ENCODE data around the gene GCHFR. TPM values are rescaled to one million over a fixed set of nuclear protein-coding genes. Genes with fewer than 3 reads are reported as not detected.

The GCHFR gene
- total RNA-seq, 1 donor from 2014 or later: 44.7 TPM

GRCh38 chr15:40772014-40772413, 8.1 kb downstream of the GCHFR start:
- intact Hi-C loops (cut with micrococcal nuclease): no loop called here
- no peak overlapping the region for H3K4me3 Mint-ChIP-seq (ENCODE audit: low read depth)
- no peaks in the 10 kb centered on the region for H3K9me3 Mint-ChIP-seq
- peaks cover 14% of the 10 kb centered on the region for H3K4me1 Mint-ChIP-seq (ENCODE audit: low read depth)
- no peak overlapping the region for H3K27ac Mint-ChIP-seq
- H3K36me3 Mint-ChIP-seq (ENCODE audit: low read depth): peaks cover 32% of the 10 kb centered on the region
- DNase-seq (ENCODE audit: low spot score): no peak
- no peaks in the 10 kb centered on the region for H3K27me3 Mint-ChIP-seq (ENCODE audit: low read depth)

DNA sequence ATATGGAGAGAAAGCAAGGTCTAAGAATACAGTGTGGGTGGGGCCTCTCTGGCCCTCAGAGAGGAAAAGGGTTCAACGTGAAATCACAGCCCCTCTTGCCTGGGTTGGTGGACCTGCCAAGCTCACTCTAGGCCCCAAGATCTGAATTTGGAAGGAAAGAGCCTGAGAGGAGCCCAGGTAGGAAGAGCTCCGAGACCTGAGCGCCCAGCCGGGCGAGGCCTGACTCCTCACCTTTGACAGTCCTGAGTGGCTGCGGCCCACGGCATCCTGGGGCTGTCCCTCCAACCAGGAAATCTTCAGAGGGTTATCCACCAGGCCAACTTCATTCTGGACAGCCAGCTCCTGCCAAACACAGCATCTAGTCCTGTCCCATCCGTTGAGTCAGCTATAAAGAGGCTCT, 9.6 kb downstream of the GCHFR start:
- Mint-ChIP-seq H3K27ac (no peak overlapping the region), H3K9me3 (no peaks in the 10 kb centered on the region), H3K4me1 (ENCODE audit: low read depth) (peaks cover 13% of the 10 kb centered on the region), H3K36me3 (ENCODE audit: low read depth) (peaks cover 29% of the 10 kb centered on the region), H3K27me3 (ENCODE audit: low read depth) (no peaks in the 10 kb centered on the region), H3K4me3 (ENCODE audit: low read depth) (no peak overlapping the region)
- intact Hi-C loops (cut with micrococcal nuclease): no loop called here
- no peak for DNase-seq (ENCODE audit: low spot score)

GRCh38 chr15:40773902-40774301, 10.0 kb downstream of the GCHFR start:
- H3K4me1 Mint-ChIP-seq (ENCODE audit: low read depth): peaks cover 11% of the 10 kb centered on the region
- H3K27ac Mint-ChIP-seq: no peak overlapping the region
- intact Hi-C loops (cut with micrococcal nuclease): no loop called here
- peaks cover 29% of the 10 kb centered on the region for H3K36me3 Mint-ChIP-seq (ENCODE audit: low read depth)
- no peaks in the 10 kb centered on the region for H3K27me3 Mint-ChIP-seq (ENCODE audit: low read depth)
- H3K4me3 Mint-ChIP-seq (ENCODE audit: low read depth): no peak overlapping the region
- DNase-seq (ENCODE audit: low spot score): no peak
- H3K9me3 Mint-ChIP-seq: no peaks in the 10 kb centered on the region

- Mint-ChIP-seq H3K27ac (no peak overlapping the region), H3K27me3 (ENCODE audit: low read depth) (no peaks in the 10 kb centered on the region), H3K4me3 (ENCODE audit: low read depth) (no peak overlapping the region), H3K4me1 (ENCODE audit: low read depth) (peaks cover 4% of the 10 kb centered on the region), H3K9me3 (no peaks in the 10 kb centered on the region), H3K36me3 (ENCODE audit: low read depth) (peaks cover 35% of the 10 kb centered on the region)
- DNase-seq (ENCODE audit: low spot score): no peak
- intact Hi-C loops (cut with micrococcal nuclease): no loop called here
Observed at GRCh38 chr15:40775007-40775406, 11.1 kb downstream of the GCHFR start.

GRCh38 chr15:40775740-40776536, 12.1 kb downstream of the GCHFR start:
- intact Hi-C loops (cut with micrococcal nuclease): no loop called here
- no peak overlapping the region for H3K27ac Mint-ChIP-seq
- H3K9me3 Mint-ChIP-seq: no peaks in the 10 kb centered on the region
- H3K27me3 Mint-ChIP-seq (ENCODE audit: low read depth): no peaks in the 10 kb centered on the region
- H3K4me3 Mint-ChIP-seq (ENCODE audit: low read depth): no peak overlapping the region
- H3K36me3 Mint-ChIP-seq (ENCODE audit: low read depth): peaks cover 38% of the 10 kb centered on the region
- no peak for DNase-seq (ENCODE audit: low spot score)
- H3K4me1 Mint-ChIP-seq (ENCODE audit: low read depth): peaks cover 2% of the 10 kb centered on the region

DNA sequence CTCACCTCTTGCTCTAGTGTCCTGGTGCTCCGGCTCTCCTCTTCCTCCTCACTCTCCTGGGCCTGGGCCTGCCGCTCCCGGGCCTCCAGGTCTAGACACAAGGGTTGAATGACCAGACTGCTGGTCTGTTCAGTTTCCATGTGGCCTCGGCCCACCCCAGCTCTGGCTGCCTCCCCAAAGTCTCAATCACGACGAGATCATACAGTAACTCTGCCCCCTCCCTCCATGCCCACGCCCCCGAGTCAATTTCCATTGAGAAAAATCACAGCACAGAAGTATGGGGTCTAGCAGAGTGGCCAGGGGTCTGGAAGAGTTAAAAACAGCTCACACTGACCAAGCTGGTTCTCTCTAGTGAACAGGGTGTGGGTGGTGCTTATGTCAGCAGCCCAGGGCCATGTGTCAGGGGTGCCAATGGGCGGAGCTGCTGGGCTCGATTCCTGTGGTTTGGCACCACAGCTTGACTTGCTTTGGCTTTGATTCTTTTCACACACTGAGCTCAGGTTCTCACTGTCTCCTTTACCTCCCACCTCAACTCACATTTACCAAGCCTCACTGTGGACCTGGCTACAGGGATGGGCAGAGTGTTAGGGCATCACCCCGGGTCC, 12.8 kb downstream of the GCHFR start:
- peaks cover 31% of the 10 kb centered on the region for H3K36me3 Mint-ChIP-seq (ENCODE audit: low read depth)
- no peak for DNase-seq (ENCODE audit: low spot score)
- H3K4me1 Mint-ChIP-seq (ENCODE audit: low read depth): peaks cover 2% of the 10 kb centered on the region
- H3K27me3 Mint-ChIP-seq (ENCODE audit: low read depth): no peaks in the 10 kb centered on the region
- H3K4me3 Mint-ChIP-seq (ENCODE audit: low read depth): no peak overlapping the region
- no peaks in the 10 kb centered on the region for H3K9me3 Mint-ChIP-seq
- intact Hi-C loops (cut with micrococcal nuclease): no loop called here
- H3K27ac Mint-ChIP-seq: peak overlapping the region; percentile 16

GRCh38 chr15:40782609-40783227, 18.9 kb downstream of the GCHFR start:
- intact Hi-C loops (cut with micrococcal nuclease): loop anchor here (2.0 kb wide), 1 partner anchor 104 kb away; no protein-coding TSS in a partner anchor
- Mint-ChIP-seq H3K27ac (no peak overlapping the region), H3K36me3 (ENCODE audit: low read depth) (peaks cover 9% of the 10 kb centered on the region)

DNA sequence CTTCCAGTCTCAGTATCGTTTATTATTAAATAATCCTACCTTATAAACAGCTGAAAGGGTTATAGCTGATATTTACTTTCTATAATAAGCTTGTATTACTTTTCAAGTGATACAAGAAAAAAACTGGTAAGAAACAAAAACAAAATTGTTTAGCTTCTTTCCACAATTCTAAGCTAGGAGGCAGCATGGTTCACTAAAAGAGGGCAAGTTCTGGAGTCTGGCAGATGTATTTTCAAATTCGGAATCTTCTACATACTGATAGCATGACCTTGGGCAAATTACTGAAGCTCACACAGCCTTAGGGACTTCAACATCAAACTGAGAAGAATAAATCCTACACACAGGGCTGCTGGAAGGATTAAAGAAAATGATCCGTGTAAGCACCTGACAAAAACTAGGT, 21.3 kb downstream of the GCHFR start:
- no peaks in the 10 kb centered on the region for H3K27me3 Mint-ChIP-seq (ENCODE audit: low read depth)
- H3K36me3 Mint-ChIP-seq (ENCODE audit: low read depth): peaks cover 2% of the 10 kb centered on the region
- intact Hi-C loops (cut with micrococcal nuclease): no loop called here
- DNase-seq (ENCODE audit: low spot score): no peak
- no peaks in the 10 kb centered on the region for H3K9me3 Mint-ChIP-seq
- H3K27ac Mint-ChIP-seq: no peak overlapping the region
- H3K4me3 Mint-ChIP-seq (ENCODE audit: low read depth): no peak overlapping the region
- H3K4me1 Mint-ChIP-seq (ENCODE audit: low read depth): peaks cover 20% of the 10 kb centered on the region

More at GRCh38 chr15:40782609-40783227, 18.9 kb downstream of the GCHFR start:
- H3K4me1 Mint-ChIP-seq (ENCODE audit: low read depth): peaks cover 16% of the 10 kb centered on the region
- DNase-seq (ENCODE audit: low spot score): peak; percentile 65
- no peaks in the 10 kb centered on the region for H3K27me3 Mint-ChIP-seq (ENCODE audit: low read depth)
- H3K9me3 Mint-ChIP-seq: no peaks in the 10 kb centered on the region
- no peak overlapping the region for H3K4me3 Mint-ChIP-seq (ENCODE audit: low read depth)

DNA sequence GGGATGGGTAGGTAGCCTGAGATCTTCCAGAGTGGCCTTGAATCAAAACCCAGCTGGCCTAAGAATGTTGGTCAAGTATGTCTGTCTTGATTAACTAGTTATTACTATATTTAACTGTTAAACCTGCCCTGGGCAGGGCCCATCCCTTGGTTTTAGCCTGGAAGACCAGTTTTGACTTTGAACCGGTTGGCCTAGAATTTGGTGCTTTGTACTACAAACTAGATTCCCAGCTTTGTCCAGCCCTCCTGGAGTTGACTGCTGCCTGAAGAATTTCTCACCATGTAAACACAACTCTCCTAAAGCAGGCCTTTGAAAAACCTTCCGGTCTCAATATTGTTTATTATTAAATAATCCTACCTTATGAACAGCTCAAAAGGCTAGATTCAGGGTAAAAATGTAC, 21.9 kb downstream of the GCHFR start:
- Mint-ChIP-seq H3K27me3 (ENCODE audit: low read depth) (no peaks in the 10 kb centered on the region), H3K4me3 (ENCODE audit: low read depth) (no peak overlapping the region), H3K27ac (no peak overlapping the region), H3K9me3 (no peaks in the 10 kb centered on the region), H3K36me3 (ENCODE audit: low read depth) (no peaks in the 10 kb centered on the region), H3K4me1 (ENCODE audit: low read depth) (peaks cover 20% of the 10 kb centered on the region)
- DNase-seq (ENCODE audit: low spot score): no peak
- intact Hi-C loops (cut with micrococcal nuclease): no loop called here

- Mint-ChIP-seq H3K4me3 (ENCODE audit: low read depth) (no peak overlapping the region), H3K4me1 (ENCODE audit: low read depth) (peaks cover 20% of the 10 kb centered on the region), H3K27me3 (ENCODE audit: low read depth) (no peaks in the 10 kb centered on the region), H3K9me3 (no peaks in the 10 kb centered on the region), H3K27ac (peak overlapping the region; percentile 15), H3K36me3 (ENCODE audit: low read depth) (peaks cover 7% of the 10 kb centered on the region)
- no peak for DNase-seq (ENCODE audit: low spot score)
- intact Hi-C loops (cut with micrococcal nuclease): no loop called here
Observed at GRCh38 chr15:40787344-40787841, 23.5 kb downstream of the GCHFR start.

- Mint-ChIP-seq H3K4me1 (ENCODE audit: low read depth) (peaks cover 17% of the 10 kb centered on the region), H3K36me3 (ENCODE audit: low read depth) (peaks cover 7% of the 10 kb centered on the region), H3K9me3 (no peaks in the 10 kb centered on the region), H3K27ac (peak overlapping the region; percentile 15), H3K27me3 (ENCODE audit: low read depth) (no peaks in the 10 kb centered on the region), H3K4me3 (ENCODE audit: low read depth) (no peak overlapping the region)
- no peak for DNase-seq (ENCODE audit: low spot score)
- intact Hi-C loops (cut with micrococcal nuclease): no loop called here
Observed at GRCh38 chr15:40787991-40788390, 24.1 kb downstream of the GCHFR start.

DNA sequence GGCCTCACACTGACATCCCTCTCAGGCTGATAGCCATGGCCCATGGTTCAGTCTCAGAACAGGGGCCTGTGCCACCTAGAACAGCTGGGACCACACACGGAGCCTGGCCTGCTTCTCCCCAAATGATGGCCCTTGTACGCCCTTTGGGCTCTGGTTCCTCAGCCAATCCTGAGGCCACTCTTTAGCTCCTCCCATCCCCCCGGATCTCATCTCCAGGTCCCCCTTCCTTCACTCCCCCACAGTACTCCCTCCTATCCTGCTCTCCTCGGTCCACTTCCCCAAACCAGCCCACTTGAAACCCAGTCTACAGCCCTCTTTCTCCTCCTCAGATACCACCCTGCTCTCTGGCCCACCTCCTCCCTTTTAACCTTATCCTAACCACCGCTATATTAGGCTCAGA, 25.3 kb downstream of the GCHFR start:
- Mint-ChIP-seq H3K4me3 (ENCODE audit: low read depth) (no peak overlapping the region), H3K36me3 (ENCODE audit: low read depth) (peaks cover 10% of the 10 kb centered on the region), H3K27ac (peak overlapping the region; percentile 9), H3K27me3 (ENCODE audit: low read depth) (no peaks in the 10 kb centered on the region), H3K4me1 (ENCODE audit: low read depth) (peaks cover 20% of the 10 kb centered on the region), H3K9me3 (no peaks in the 10 kb centered on the region)
- no peak for DNase-seq (ENCODE audit: low spot score)
- intact Hi-C loops (cut with micrococcal nuclease): no loop called here

- Mint-ChIP-seq H3K27ac (no peak overlapping the region), H3K4me1 (ENCODE audit: low read depth) (peaks cover 20% of the 10 kb centered on the region), H3K36me3 (ENCODE audit: low read depth) (peaks cover 10% of the 10 kb centered on the region), H3K9me3 (no peaks in the 10 kb centered on the region), H3K27me3 (ENCODE audit: low read depth) (no peaks in the 10 kb centered on the region), H3K4me3 (ENCODE audit: low read depth) (no peak overlapping the region)
- intact Hi-C loops (cut with micrococcal nuclease): no loop called here
- DNase-seq (ENCODE audit: low spot score): no peak
Observed at GRCh38 chr15:40789999-40790398, 26.1 kb downstream of the GCHFR start.
